GM12878 (cell line): Measurements from ENCODE around the gene XPNPEP1. TPM values are rescaled to one million over a fixed set of nuclear protein-coding genes. Genes with fewer than 3 reads are reported as not detected.

ENCODE experiments used
- ATAC-seq: fragments of 200-7000 bp; cut with Tn5 transposase; 3 replicates; pipeline ENCODE4 v1.9.1; 2020; ENCODE audit warnings: mild to moderate bottlenecking, moderate library complexity
- BruUV-seq: library from RNA; stranded (reverse); fragments of 400-500 nt; replicated peaks from 2 replicates; lab custom pipeline; 2021; lab: Mats Ljungman, UMichigan
- CTCF ChIA-PET: fragments of 300-600 bp; sonication (Branson Sonifier 250); formaldehyde crosslinking; extraction: SDS; loops from one replicate; lab custom pipeline; 2021; ENCODE audit warnings: inconsistent platforms; lab: Yijun Ruan, JAX
- POLR2A ChIA-PET: fragments of 350-600 bp; formaldehyde crosslinking; extraction: SDS; loops from one replicate; lab custom pipeline; 2021; ENCODE audit warnings: inconsistent platforms; lab: Charles Lee
- RAD21 ChIA-PET: fragments of 300-600 bp; sonication (Branson Sonifier 250); formaldehyde crosslinking; loops from one replicate; lab custom pipeline; 2023; ENCODE audit warnings: antibody characterized with exemption; ENCODE audit not compliant: unreplicated experiment; lab: Charles Lee
- SMC1A ChIA-PET: fragments of 300-600 bp; sonication (Branson Sonifier 250); formaldehyde crosslinking; loops from one replicate; lab custom pipeline; 2023; ENCODE audit not compliant: unreplicated experiment, uncharacterized antibody; lab: Charles Lee
- DNase-seq: peaks from one replicate; pipeline ENCODE4 v3.0.0-alpha.2; 2011; ENCODE audit warnings: low read depth, low spot score
- FAIRE-seq: peaks from 3 replicates; lab custom pipeline; 2011; peaks lifted over from hg19 to GRCh38; lab: Jason Lieb, UNC
- H2AFZ ChIP-seq: 2 replicates; pipeline ENCODE4 v1.6.0; 2011; ENCODE audit warnings: low read depth, low read length, control low read depth; ENCODE audit not compliant: control insufficient read depth
- H3K27ac ChIP-seq: 2 replicates; pipeline ENCODE4 v1.5.1; 2011; ENCODE audit warnings: control low read depth; ENCODE audit not compliant: control insufficient read depth, insufficient read depth
- H3K27me3 ChIP-seq, 2 experiments: replicated peaks in 1 of 2; 2 replicates each; pipeline versions ENCODE4 v1.6.0 to v1.6.1; 2011; ENCODE audit warnings: low read length in 1 of 2; ENCODE audit not compliant: control insufficient read depth in 2 of 2, insufficient read depth in 2 of 2
- H3K36me3 ChIP-seq, 2 experiments: 2 replicates each; pipeline ENCODE4 v1.5.1; 2011; ENCODE audit warnings: low read length in 1 of 2; ENCODE audit not compliant: control insufficient read depth in 2 of 2, insufficient read depth in 2 of 2
- H3K4me1 ChIP-seq: 2 replicates; pipeline ENCODE4 v1.6.1; 2011; ENCODE audit warnings: mild to moderate bottlenecking, low read length, moderate library complexity, mixed read lengths; ENCODE audit not compliant: control insufficient read depth, insufficient read depth
- H3K4me2 ChIP-seq: 2 replicates; pipeline ENCODE4 v1.6.0; 2011; ENCODE audit warnings: control low read depth; ENCODE audit not compliant: control insufficient read depth, insufficient read depth
- H3K4me3 ChIP-seq: fragments of 200-600 bp; sonication (generic); 2 replicates; pipeline ENCODE4 v1.5.1; 2016
- H3K79me2 ChIP-seq: 2 replicates; pipeline ENCODE4 v1.6.0; 2011; ENCODE audit warnings: low read length; ENCODE audit not compliant: control insufficient read depth, insufficient read depth
- H3K9ac ChIP-seq: 2 replicates; pipeline ENCODE4 v1.8.0; 2011; ENCODE audit warnings: low read length, control low read depth, mixed read lengths; ENCODE audit not compliant: control insufficient read depth, insufficient read depth
- H3K9me3 ChIP-seq: replicated peaks from 3 replicates; pipeline ENCODE4 v1.5.1; 2011; ENCODE audit warnings: mild to moderate bottlenecking, low read length; ENCODE audit not compliant: control insufficient read depth, insufficient read depth
- H4K20me1 ChIP-seq: 2 replicates; pipeline ENCODE4 v1.6.0; 2011; ENCODE audit not compliant: control insufficient read depth, insufficient read depth
- BACH1 ChIP-seq: fragments of 450-650 bp; IDR thresholded peaks from 2 replicates; pipeline ENCODE4 v1.6.1; 2017; ENCODE audit warnings: mild to moderate bottlenecking, borderline replicate concordance
- CHD1 ChIP-seq: IDR thresholded peaks from 2 replicates; pipeline ENCODE4 v1.6.1; 2012; ENCODE audit warnings: low read depth, low read length, improper control_type of control experiment
- CREM ChIP-seq: IDR thresholded peaks from 2 replicates; pipeline ENCODE4 v1.6.1; 2014; ENCODE audit warnings: antibody characterized with exemption, low read depth
- IKZF1 ChIP-seq: fragments of 450-650 bp; conservative IDR thresholded peaks from 2 replicates; pipeline ENCODE4 v1.6.1; 2017; ENCODE audit warnings: antibody characterized with exemption, mild to moderate bottlenecking
- IRF5 ChIP-seq: fragments of 450-650 bp; IDR thresholded peaks from 2 replicates; pipeline ENCODE4 v1.6.1; 2017; ENCODE audit warnings: borderline replicate concordance
- LARP7 ChIP-seq: fragments of 450-650 bp; IDR thresholded peaks from 2 replicates; pipeline ENCODE4 v1.6.1; 2017; ENCODE audit warnings: mild to moderate bottlenecking
- MYC ChIP-seq: IDR thresholded peaks from 2 replicates; pipeline ENCODE4 v1.6.1; 2011; ENCODE audit warnings: mild to moderate bottlenecking, low read length, moderate library complexity, inconsistent platforms; ENCODE audit not compliant: insufficient read depth, insufficient replicate concordance, insufficient read length, severe bottlenecking
- NFYB ChIP-seq: IDR thresholded peaks from 2 replicates; pipeline ENCODE4 v1.6.1; 2011; ENCODE audit warnings: low read depth, mild to moderate bottlenecking, low read length, improper control_type of control experiment, moderate library complexity; ENCODE audit not compliant: insufficient read depth
- POLR2AphosphoS2 ChIP-seq: IDR thresholded peaks from 2 replicates; pipeline ENCODE4 v1.6.1; 2011; ENCODE audit warnings: low read depth, mild to moderate bottlenecking, low read length, improper control_type of control experiment, moderate library complexity
- POLR2AphosphoS5 ChIP-seq: IDR thresholded peaks from 2 replicates; pipeline ENCODE4 v1.6.1; 2011; ENCODE audit warnings: mild to moderate bottlenecking, low read length, inconsistent platforms
- POU2F2 ChIP-seq: IDR thresholded peaks from 3 replicates; pipeline ENCODE4 v1.6.1; 2011; ENCODE audit warnings: low read depth, mild to moderate bottlenecking, low read length, borderline replicate concordance
- SMAD5 ChIP-seq: IDR thresholded peaks from 2 replicates; pipeline ENCODE4 v1.6.1; 2016; ENCODE audit warnings: antibody characterized with exemption, low read depth
- SREBF2 ChIP-seq: IDR thresholded peaks from 2 replicates; pipeline ENCODE4 v1.6.1; 2012; ENCODE audit warnings: mild to moderate bottlenecking, low read length
- STAT1 ChIP-seq: fragments of 450-650 bp; conservative IDR thresholded peaks from 2 replicates; pipeline ENCODE4 v1.6.1; 2014; ENCODE audit warnings: antibody characterized with exemption, mild to moderate bottlenecking
- TCF7 ChIP-seq: IDR thresholded peaks from 2 replicates; pipeline ENCODE4 v1.6.1; 2014; ENCODE audit warnings: antibody characterized with exemption, borderline replicate concordance
- YBX1 ChIP-seq: fragments of 450-650 bp; IDR thresholded peaks from 2 replicates; pipeline ENCODE4 v1.6.1; 2016; ENCODE audit warnings: antibody characterized with exemption
- ZNF384 ChIP-seq: IDR thresholded peaks from 2 replicates; pipeline ENCODE4 v1.6.1; 2012; ENCODE audit warnings: low read depth, mild to moderate bottlenecking, low read length, improper control_type of control experiment, borderline replicate concordance
- WGBS: methylation state at CpG from one replicate; pipeline ENCODE4 v1.1.6; 2016; ENCODE audit warnings: low lambda C conversion rate; ENCODE audit not compliant: insufficient replicate concordance, insufficient coverage; ENCODE audit errors: missing lambda C conversion rate; 5-methylcytosine and 5-hydroxymethylcytosine counted together
- in situ Hi-C: fragments of 300-500 bp; cut with MboI; formaldehyde crosslinking; loops from 9 replicates; pipeline ENCODE4 v1.14.3; 2018; ENCODE audit warnings: mixed read lengths
- intact Hi-C: fragments of 100-400 bp; cut with micrococcal nuclease; formaldehyde crosslinking; loops from one replicate; pipeline ENCODE4 v1.14.2; 2022; ENCODE audit not compliant: unreplicated experiment
- polyA plus RNA-seq, 11 experiments: library from polyadenylated mRNA; depleted of rRNA in 4 of 11; unstranded in 6 of 11; stranded (reverse) in 5 of 11; fragments of >200 nt; fragmentation: Nextera tagmentation in 4 of 11; fragmentation: Illumina TruSeq in 1 of 11; extraction: Ambion mirVana in 4 of 11; extraction: Trizol in 1 of 11; gene quantifications; 1 replicate in 1 of 11; 2 replicates in 10 of 11; pipeline versions ENCODE4 v1.2.1 to v1.2.3, GENCODE V29; 2011 to 2016; ENCODE audit warnings: inconsistent platforms in 2 of 11, missing spikeins in 2 of 11, low read depth in 1 of 11
- total RNA-seq, 4 experiments: library from RNA; depleted of rRNA in 3 of 4; stranded (reverse); fragments of >200 nt in 3 of 4; fragmentation: Illumina TruSeq in 1 of 4; extraction: Trizol in 1 of 4; gene quantifications; 2 replicates each; pipeline versions ENCODE4 v1.2.1 to v1.2.3, GENCODE V29; 2013 to 2021
- TF ChIP-seq, protein P1 (sequence below): fragments of 450-650 bp; IDR thresholded peaks from 2 replicates; pipeline ENCODE4 v1.6.1; 2017; ENCODE audit warnings: low read depth, mild to moderate bottlenecking, moderate library complexity

XPNPEP1 gene
- total and polyA plus RNA-seq, 10 of the 15 experiments (the other 5 are each of a cell fraction or from before 2014, with no cell fraction given): 22.7 to 108 (median 43.5) TPM

DNA sequence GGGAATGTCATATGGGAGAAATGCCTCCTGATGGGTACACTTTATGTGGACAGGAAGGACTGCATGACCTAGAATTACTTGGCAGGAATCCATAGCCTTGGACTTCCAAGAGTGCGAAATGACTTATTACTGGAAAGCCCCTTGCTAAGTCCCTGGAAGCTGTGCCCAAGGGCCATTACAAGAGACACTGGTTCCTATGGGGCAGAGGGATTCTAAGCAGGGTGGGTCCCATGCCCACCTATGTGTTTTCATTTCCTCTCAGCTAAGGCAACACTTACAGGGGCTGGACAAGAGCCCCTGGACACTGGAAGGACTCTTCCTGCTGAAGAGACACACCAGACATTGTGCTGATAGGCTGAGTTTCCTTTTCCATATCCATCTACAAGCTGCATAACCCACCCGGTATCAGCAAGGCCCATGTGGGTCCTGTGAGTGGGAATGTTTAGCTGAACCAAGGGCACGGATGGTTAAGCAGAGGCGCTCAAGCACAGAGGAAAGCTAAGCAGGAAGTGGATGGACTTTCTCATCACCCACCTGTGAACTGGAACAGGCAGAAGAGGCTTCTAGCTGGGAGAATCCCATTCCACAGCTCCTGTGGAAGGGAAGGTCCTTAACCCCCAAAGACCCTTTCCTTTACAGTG lies 56.2 kb downstream of the XPNPEP1 start:
- no TSS peak for BruUV-seq
- no peak for ATAC-seq
- 99% methylated on average over 4 of the region's 4 CpGs for WGBS

More for the DNA sequence above, 56.2 kb downstream of the XPNPEP1 start:
- Histone ChIP-seq H3K27ac (no peak overlapping the region), H2AFZ (no peak overlapping the region), H3K79me2 (no peaks in the 10 kb centered on the region), H3K27me3 (no peaks in the 10 kb centered on the region), H3K9ac (no peak overlapping the region), H3K36me3 (peaks cover 4 to 30% of the 10 kb centered on the region in 2 experiments), H4K20me1 (no peaks in the 10 kb centered on the region), H3K4me1 (no peaks in the 10 kb centered on the region), H3K4me3 (no peak overlapping the region), H3K4me2 (no peak overlapping the region), H3K9me3 (no peaks in the 10 kb centered on the region; the same call in 2 of the 3 replicates)
- ChIA-PET SMC1A (no interaction called here), POLR2A (no interaction called here), RAD21 (interaction anchor here (1.4 kb wide), 1 partner anchor 10 kb away, joined by 3 read pairs; no protein-coding TSS in a partner anchor), CTCF (no interaction called here)
- in situ Hi-C loops (no loop called here), intact Hi-C loops (no loop called here)
- FAIRE-seq (no peak), DNase-seq (no peak)
- TF ChIP-seq BACH1: no peak
- TF ChIP-seq MYC: no peak
- TF ChIP-seq, protein P1, sequence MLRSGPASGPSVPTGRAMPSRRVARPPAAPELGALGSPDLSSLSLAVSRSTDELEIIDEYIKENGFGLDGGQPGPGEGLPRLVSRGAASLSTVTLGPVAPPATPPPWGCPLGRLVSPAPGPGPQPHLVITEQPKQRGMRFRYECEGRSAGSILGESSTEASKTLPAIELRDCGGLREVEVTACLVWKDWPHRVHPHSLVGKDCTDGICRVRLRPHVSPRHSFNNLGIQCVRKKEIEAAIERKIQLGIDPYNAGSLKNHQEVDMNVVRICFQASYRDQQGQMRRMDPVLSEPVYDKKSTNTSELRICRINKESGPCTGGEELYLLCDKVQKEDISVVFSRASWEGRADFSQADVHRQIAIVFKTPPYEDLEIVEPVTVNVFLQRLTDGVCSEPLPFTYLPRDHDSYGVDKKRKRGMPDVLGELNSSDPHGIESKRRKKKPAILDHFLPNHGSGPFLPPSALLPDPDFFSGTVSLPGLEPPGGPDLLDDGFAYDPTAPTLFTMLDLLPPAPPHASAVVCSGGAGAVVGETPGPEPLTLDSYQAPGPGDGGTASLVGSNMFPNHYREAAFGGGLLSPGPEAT: no peak
- no peak for TF ChIP-seq SMAD5
- no peak for TF ChIP-seq POLR2AphosphoS2
- no peak for TF ChIP-seq TCF7
- no peak for TF ChIP-seq IRF5
- TF ChIP-seq CREM: no peak
- TF ChIP-seq ZNF384: no peak
- TF ChIP-seq LARP7: no peak
- no peak for TF ChIP-seq CHD1
- TF ChIP-seq POLR2AphosphoS5: no peak
- no peak for TF ChIP-seq NFYB
- no peak for TF ChIP-seq STAT1
- no peak for TF ChIP-seq YBX1
- no peak for TF ChIP-seq IKZF1
- no peak for TF ChIP-seq SREBF2
- no peak for TF ChIP-seq POU2F2
